ENCODE data around the gene MRI1. TPM values are rescaled to one million over a fixed set of nuclear protein-coding genes. Genes with fewer than 3 reads are reported as not detected.

The MRI1 gene
- polyA plus RNA-seq, 2 of the 4 experiments (the other 2 are of a cell fraction), result 12.6 to 16.2 TPM

DNA sequence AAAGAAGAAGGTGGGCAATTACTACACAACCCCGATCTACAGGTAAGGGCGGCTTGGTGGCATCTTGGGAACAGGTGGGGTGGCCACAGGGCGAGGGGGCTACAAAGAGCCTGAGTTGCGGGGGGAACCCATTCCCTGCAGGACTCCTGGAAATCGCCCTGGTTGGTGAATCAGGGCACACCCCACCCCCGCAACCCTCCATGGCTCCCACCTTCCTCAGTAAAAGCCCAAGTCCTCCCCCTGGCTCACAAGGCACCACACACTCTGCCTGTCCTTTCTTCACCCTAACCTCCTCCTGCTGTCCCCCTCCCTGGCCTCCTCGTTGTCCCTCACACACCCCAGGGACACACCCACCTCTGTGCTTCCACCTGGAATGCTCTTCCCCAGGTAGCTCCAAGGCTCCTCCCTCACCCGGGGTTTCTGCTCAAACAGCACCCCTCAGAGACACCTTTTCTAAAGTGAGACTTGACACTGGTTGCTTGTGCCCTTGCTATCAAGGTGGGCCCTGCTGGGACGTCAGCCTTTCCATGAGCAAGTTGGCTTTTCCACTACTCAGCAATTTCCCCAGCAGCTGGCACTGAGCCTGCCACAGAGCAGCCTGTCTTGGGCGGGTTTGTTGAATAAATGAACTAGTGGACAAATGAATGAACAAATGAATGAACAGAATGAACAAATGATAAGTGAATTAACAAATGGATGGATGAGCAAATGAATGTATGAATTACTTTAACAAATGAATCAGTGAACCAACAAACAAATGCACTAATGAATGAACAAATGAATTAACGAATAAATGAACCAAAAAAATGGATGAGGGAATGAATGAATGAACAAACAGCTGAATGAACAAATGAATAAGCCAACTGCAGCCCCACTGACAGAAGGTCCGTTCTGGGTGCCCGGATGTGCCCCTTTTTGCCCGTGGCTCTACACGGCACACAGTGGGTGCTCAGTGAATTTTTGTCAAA, 6.2 kb upstream of the MRI1 start:
- ATAC-seq (no peak), DNase-seq (ENCODE audit: low read depth in 1 of 2, low spot score in 1 of 2) (no peak), FAIRE-seq (no peak)
- H3K4me3 ChIP-seq, result no peak overlapping the region
- no peak overlapping the region for H3K27ac ChIP-seq
- H3K4me2 ChIP-seq, result no peak overlapping the region
- peak; percentile 72 for TF ChIP-seq MAFK (IDR thresholded peaks at IDR 0.05; ENCODE audit: partially characterized antibody)
- TF ChIP-seq KDM5A (IDR thresholded peaks at IDR 0.05), result no peak
- H3K9me3 ChIP-seq, result no peaks in the 10 kb centered on the region
- no peaks in the 10 kb centered on the region for H3K4me1 ChIP-seq
- POLR2A ChIA-PET, result no interaction called here
- 82% methylated on average over 15 of the region's 15 CpGs for WGBS (ENCODE audit: missing lambda C conversion rate)
- CTCF ChIA-PET, result interaction anchor here (1.0 kb wide), 1 partner anchor 10 kb away, joined by 3 read pairs; a partner anchor contains a TSS

- Histone ChIP-seq H3K4me1 (no peaks in the 10 kb centered on the region), H3K4me2 (no peak overlapping the region), H3K4me3 (no peak overlapping the region), H3K27ac (no peak overlapping the region), H3K9me3 (no peaks in the 10 kb centered on the region)
- no peak for ATAC-seq
- FAIRE-seq, result no peak
- POLR2A ChIA-PET, result no interaction called here
- CTCF ChIA-PET, result interaction anchor here (1.0 kb wide), 1 partner anchor 11 kb away, joined by 3 read pairs; a partner anchor contains a TSS
- TF ChIP-seq CHD4 (IDR thresholded peaks at IDR 0.05; ENCODE audit: borderline replicate concordance), result no peak
- TF ChIP-seq CHD2 (IDR thresholded peaks at IDR 0.05; ENCODE audit: low read length, partially characterized antibody), result no peak
- no peak for TF ChIP-seq TP53 (CRISPR knock-in tag; IDR thresholded peaks at IDR 0.05)
- no peak for TF ChIP-seq RAD21 (conservative IDR thresholded peaks at IDR 0.05 in 1 of 2, IDR thresholded peaks at IDR 0.05 in 1 of 2)
- no peak for TF ChIP-seq NFE2L2 (conservative IDR thresholded peaks at IDR 0.05; ENCODE audit: low read length)
- TF ChIP-seq ZFP36 (IDR thresholded peaks at IDR 0.05; ENCODE audit: borderline replicate concordance, partially characterized antibody), result no peak
- TF ChIP-seq MYC (IDR thresholded peaks at IDR 0.05; ENCODE audit: borderline replicate concordance, low read length), result no peak
- no peak for TF ChIP-seq HEYL (CRISPR knock-in tag; IDR thresholded peaks at IDR 0.05)
- TF ChIP-seq, protein P1, sequence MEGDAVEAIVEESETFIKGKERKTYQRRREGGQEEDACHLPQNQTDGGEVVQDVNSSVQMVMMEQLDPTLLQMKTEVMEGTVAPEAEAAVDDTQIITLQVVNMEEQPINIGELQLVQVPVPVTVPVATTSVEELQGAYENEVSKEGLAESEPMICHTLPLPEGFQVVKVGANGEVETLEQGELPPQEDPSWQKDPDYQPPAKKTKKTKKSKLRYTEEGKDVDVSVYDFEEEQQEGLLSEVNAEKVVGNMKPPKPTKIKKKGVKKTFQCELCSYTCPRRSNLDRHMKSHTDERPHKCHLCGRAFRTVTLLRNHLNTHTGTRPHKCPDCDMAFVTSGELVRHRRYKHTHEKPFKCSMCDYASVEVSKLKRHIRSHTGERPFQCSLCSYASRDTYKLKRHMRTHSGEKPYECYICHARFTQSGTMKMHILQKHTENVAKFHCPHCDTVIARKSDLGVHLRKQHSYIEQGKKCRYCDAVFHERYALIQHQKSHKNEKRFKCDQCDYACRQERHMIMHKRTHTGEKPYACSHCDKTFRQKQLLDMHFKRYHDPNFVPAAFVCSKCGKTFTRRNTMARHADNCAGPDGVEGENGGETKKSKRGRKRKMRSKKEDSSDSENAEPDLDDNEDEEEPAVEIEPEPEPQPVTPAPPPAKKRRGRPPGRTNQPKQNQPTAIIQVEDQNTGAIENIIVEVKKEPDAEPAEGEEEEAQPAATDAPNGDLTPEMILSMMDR (IDR thresholded peaks at IDR 0.05), result no peak
- no peak for TF ChIP-seq EP300 (IDR thresholded peaks at IDR 0.05)
- no peak for TF ChIP-seq GATA3 (IDR thresholded peaks at IDR 0.05; ENCODE audit: borderline replicate concordance)
- no peak for TF ChIP-seq ZNF302 (CRISPR knock-in tag; IDR thresholded peaks at IDR 0.05)
- TF ChIP-seq JUN (IDR thresholded peaks at IDR 0.05), result no peak
- no peak for TF ChIP-seq TFCP2L1 (CRISPR knock-in tag; IDR thresholded peaks at IDR 0.05)
- no peak for DNase-seq (ENCODE audit: low read depth in 1 of 2, low spot score in 1 of 2)
- WGBS (ENCODE audit: missing lambda C conversion rate), result 95% methylated on average over 23 of the region's 24 CpGs
These were observed 5.5 kb upstream of the MRI1 start for GRCh38 chr19:13758795-13759194.

- no peak for ATAC-seq
- FAIRE-seq, result no peak
- DNase-seq (ENCODE audit: low read depth in 1 of 2, low spot score in 1 of 2), result peak in 1 of 2 experiments; percentile 23
- WGBS (ENCODE audit: missing lambda C conversion rate), result 85% methylated on average over 8 of the region's 8 CpGs
- Histone ChIP-seq H3K27ac (no peak overlapping the region), H3K4me2 (no peak overlapping the region), H3K4me1 (peaks cover 7% of the 10 kb centered on the region; the same call in 1 of the 3 replicates), H3K9me3 (no peaks in the 10 kb centered on the region), H3K4me3 (no peak overlapping the region)
- ChIA-PET POLR2A (no interaction called here), CTCF (interaction anchor here (1.1 kb wide), 1 partner anchor 11 kb away, joined by 3 read pairs; no protein-coding TSS in a partner anchor)
- no peak for TF ChIP-seq MAX (IDR thresholded peaks at IDR 0.05)
- no peak for TF ChIP-seq KDM1A (IDR thresholded peaks at IDR 0.05; ENCODE audit: low read depth)
- no peak for TF ChIP-seq CBX8 (IDR thresholded peaks at IDR 0.05)
- no peak for TF ChIP-seq HES2 (IDR thresholded peaks at IDR 0.05)
- no peak for TF ChIP-seq EHMT2 (IDR thresholded peaks at IDR 0.05; ENCODE audit: low read depth)
- TF ChIP-seq BHLHE40 (IDR thresholded peaks at IDR 0.05; ENCODE audit: low read depth, low read length), result no peak
- TF ChIP-seq, protein P1 (IDR thresholded peaks at IDR 0.05), result no peak
- TF ChIP-seq, protein P2, sequence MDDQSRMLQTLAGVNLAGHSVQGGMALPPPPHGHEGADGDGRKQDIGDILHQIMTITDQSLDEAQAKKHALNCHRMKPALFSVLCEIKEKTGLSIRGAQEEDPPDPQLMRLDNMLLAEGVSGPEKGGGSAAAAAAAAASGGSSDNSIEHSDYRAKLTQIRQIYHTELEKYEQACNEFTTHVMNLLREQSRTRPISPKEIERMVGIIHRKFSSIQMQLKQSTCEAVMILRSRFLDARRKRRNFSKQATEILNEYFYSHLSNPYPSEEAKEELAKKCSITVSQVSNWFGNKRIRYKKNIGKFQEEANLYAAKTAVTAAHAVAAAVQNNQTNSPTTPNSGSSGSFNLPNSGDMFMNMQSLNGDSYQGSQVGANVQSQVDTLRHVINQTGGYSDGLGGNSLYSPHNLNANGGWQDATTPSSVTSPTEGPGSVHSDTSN (IDR thresholded peaks at IDR 0.05), result no peak
- TF ChIP-seq, protein P3, sequence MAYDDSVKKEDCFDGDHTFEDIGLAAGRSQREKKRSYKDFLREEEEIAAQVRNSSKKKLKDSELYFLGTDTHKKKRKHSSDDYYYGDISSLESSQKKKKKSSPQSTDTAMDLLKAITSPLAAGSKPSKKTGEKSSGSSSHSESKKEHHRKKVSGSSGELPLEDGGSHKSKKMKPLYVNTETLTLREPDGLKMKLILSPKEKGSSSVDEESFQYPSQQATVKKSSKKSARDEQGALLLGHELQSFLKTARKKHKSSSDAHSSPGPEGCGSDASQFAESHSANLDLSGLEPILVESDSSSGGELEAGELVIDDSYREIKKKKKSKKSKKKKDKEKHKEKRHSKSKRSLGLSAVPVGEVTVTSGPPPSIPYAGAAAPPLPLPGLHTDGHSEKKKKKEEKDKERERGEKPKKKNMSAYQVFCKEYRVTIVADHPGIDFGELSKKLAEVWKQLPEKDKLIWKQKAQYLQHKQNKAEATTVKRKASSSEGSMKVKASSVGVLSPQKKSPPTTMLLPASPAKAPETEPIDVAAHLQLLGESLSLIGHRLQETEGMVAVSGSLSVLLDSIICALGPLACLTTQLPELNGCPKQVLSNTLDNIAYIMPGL (CRISPR knock-in tag; IDR thresholded peaks at IDR 0.05; ENCODE audit: borderline replicate concordance), result no peak
- TF ChIP-seq EHF (CRISPR knock-in tag; IDR thresholded peaks at IDR 0.05), result no peak
- TF ChIP-seq CHD4 (IDR thresholded peaks at IDR 0.05; ENCODE audit: borderline replicate concordance), result no peak
- no peak for TF ChIP-seq CEBPB (IDR thresholded peaks at IDR 0.05)
- no peak for TF ChIP-seq KDM5A (IDR thresholded peaks at IDR 0.05)
These were observed 2.9 kb upstream of the MRI1 start for GRCh38 chr19:13761423-13761822.

Data from A549 (cell line).